IMR-90 (cell line): ENCODE data around the gene IGF1R. TPM values are rescaled to one million over a fixed set of nuclear protein-coding genes. Genes with fewer than 3 reads are reported as not detected.

Experiments used
- ATAC-seq: fragments of 200-7000 bp; cut with Tn5 transposase; 2 replicates; pipeline ENCODE4 v1.9.1; 2020; ENCODE audit warnings: low read depth, mild to moderate bottlenecking, moderate library complexity
- BruUV-seq: library from RNA; stranded (reverse); fragments of 400-500 nt; replicated peaks from 2 replicates; lab custom pipeline; 2021; lab: Mats Ljungman, UMichigan
- CTCF ChIA-PET: fragments of 300-600 bp; formaldehyde crosslinking; extraction: SDS; loops from one replicate; lab custom pipeline; 2021; ENCODE audit warnings: antibody characterized with exemption; lab: Yijun Ruan, JAX
- POLR2A ChIA-PET: fragments of 300-600 bp; sonication (Branson Sonifier 250); formaldehyde crosslinking; loops from one replicate; lab custom pipeline; 2022; ENCODE audit warnings: antibody characterized with exemption; ENCODE audit not compliant: unreplicated experiment; lab: Charles Lee
- DNase-seq: peaks from one replicate; pipeline ENCODE4 v3.0.0; 2013
- H2AFZ ChIP-seq: replicated peaks from 2 replicates; pipeline ENCODE3; 2013; ENCODE audit warnings: low read length, mild to moderate bottlenecking; ENCODE audit not compliant: poor library complexity
- H2AK5ac ChIP-seq: 2 replicates; pipeline ENCODE4 v1.6.1; 2013; ENCODE audit warnings: low read depth, low read length, inconsistent platforms
- H2AK9ac ChIP-seq: replicated peaks from 2 replicates; pipeline ENCODE3; 2013; ENCODE audit warnings: mild to moderate bottlenecking, low read depth, low read length, moderate library complexity; ENCODE audit not compliant: poor library complexity
- H2BK120ac ChIP-seq: 2 replicates; pipeline ENCODE4 v1.6.1; 2013; ENCODE audit warnings: low read depth, low read length, inconsistent platforms
- H2BK15ac ChIP-seq: 3 replicates; pipeline ENCODE4 v1.6.1; 2013; ENCODE audit warnings: low read depth, low read length, inconsistent platforms
- H2BK20ac ChIP-seq: 2 replicates; pipeline ENCODE4 v1.6.1; 2013; ENCODE audit warnings: low read depth, mild to moderate bottlenecking, inconsistent platforms, low read length, moderate library complexity
- H2BK5ac ChIP-seq: 2 replicates; pipeline ENCODE4 v1.6.1; 2013; ENCODE audit warnings: mild to moderate bottlenecking, low read depth, low read length, inconsistent platforms; ENCODE audit not compliant: poor library complexity, severe bottlenecking
- H3K14ac ChIP-seq: replicated peaks from 2 replicates; pipeline ENCODE4 v1.6.1; 2013; ENCODE audit warnings: low read depth, low read length, inconsistent platforms
- H3K18ac ChIP-seq: 2 replicates; pipeline ENCODE4 v1.6.1; 2013; ENCODE audit warnings: low read depth, low read length, control low read depth
- H3K23ac ChIP-seq: 2 replicates; pipeline ENCODE4 v1.6.1; 2013; ENCODE audit warnings: low read depth, low read length, inconsistent platforms
- H3K27ac ChIP-seq: 2 replicates; pipeline ENCODE4 v1.5.1; 2013; ENCODE audit warnings: mild to moderate bottlenecking, control low read depth, low read length; ENCODE audit not compliant: insufficient read depth
- H3K27me3 ChIP-seq: 2 replicates; pipeline ENCODE4 v1.6.1; 2013; ENCODE audit warnings: low read length; ENCODE audit not compliant: control insufficient read depth, insufficient read depth
- H3K36me3 ChIP-seq: 2 replicates; pipeline ENCODE4 v1.6.1; 2013; ENCODE audit warnings: low read length, mixed read lengths; ENCODE audit not compliant: control insufficient read depth, insufficient read depth
- H3K4ac ChIP-seq: 2 replicates; pipeline ENCODE4 v1.6.1; 2013; ENCODE audit warnings: low read depth, low read length, inconsistent platforms
- H3K4me1 ChIP-seq: 2 replicates; pipeline ENCODE4 v1.6.1; 2013; ENCODE audit warnings: low read length, mixed read lengths; ENCODE audit not compliant: control insufficient read depth, insufficient read depth
- H3K4me2 ChIP-seq: 2 replicates; pipeline ENCODE4 v1.6.1; 2013; ENCODE audit warnings: low read depth, mild to moderate bottlenecking, control low read depth, low read length, moderate library complexity
- H3K4me3 ChIP-seq: 2 replicates; pipeline ENCODE4 v1.5.1; 2013; ENCODE audit warnings: low read depth, mild to moderate bottlenecking, control low read depth, low read length, moderate library complexity; ENCODE audit not compliant: insufficient read depth
- H3K56ac ChIP-seq: 2 replicates; pipeline ENCODE4 v1.6.1; 2013; ENCODE audit warnings: low read length, inconsistent platforms; ENCODE audit not compliant: insufficient read depth; ENCODE audit errors: extremely low read depth
- H3K79me1 ChIP-seq, 2 experiments: 2 replicates each; pipeline ENCODE4 v1.6.1; 2013; ENCODE audit warnings: low read length in 2 of 2, inconsistent platforms in 1 of 2, low read depth in 1 of 2
- H3K9ac ChIP-seq: 2 replicates; pipeline ENCODE4 v1.6.1; 2013; ENCODE audit warnings: low read depth, low read length, control low read depth
- H3K9me1 ChIP-seq: 2 replicates; pipeline ENCODE4 v1.6.1; 2013; ENCODE audit warnings: low read length, inconsistent platforms; ENCODE audit not compliant: insufficient read depth
- H3K9me3 ChIP-seq: 2 replicates; pipeline ENCODE4 v1.6.1; 2013; ENCODE audit warnings: low read length; ENCODE audit not compliant: control insufficient read depth, insufficient read depth
- H4K20me1 ChIP-seq: 2 replicates; pipeline ENCODE4 v1.6.1; 2013; ENCODE audit warnings: low read length, inconsistent platforms; ENCODE audit not compliant: insufficient read depth
- H4K5ac ChIP-seq: 2 replicates; pipeline ENCODE4 v1.6.1; 2013; ENCODE audit warnings: mild to moderate bottlenecking, low read depth, low read length, control low read depth
- H4K8ac ChIP-seq, 2 experiments: 2 replicates each; pipeline ENCODE4 v1.6.1; 2013; ENCODE audit warnings: low read depth in 2 of 2, low read length in 2 of 2, control low read depth in 1 of 2, inconsistent platforms in 1 of 2
- H4K91ac ChIP-seq: 2 replicates; pipeline ENCODE4 v1.6.1; 2013; ENCODE audit warnings: low read depth, low read length, inconsistent platforms; ENCODE audit not compliant: insufficient read depth
- BHLHE40 ChIP-seq: fragments of 150-350 bp; IDR thresholded peaks from 2 replicates; pipeline ENCODE4 v1.6.1; 2016; ENCODE audit warnings: mild to moderate bottlenecking, low read depth, low read length
- CEBPB ChIP-seq: IDR thresholded peaks from 2 replicates; pipeline ENCODE4 v1.6.1; 2012; ENCODE audit warnings: low read depth, low read length, improper control_type of control experiment
- FOS ChIP-seq: fragments of 150-350 bp; IDR thresholded peaks from 2 replicates; pipeline ENCODE4 v1.6.1; 2016; ENCODE audit warnings: low read depth, low read length
- MAFK ChIP-seq: IDR thresholded peaks from 2 replicates; pipeline ENCODE4 v1.6.1; 2012; ENCODE audit warnings: low read depth, low read length, improper control_type of control experiment
- MAZ ChIP-seq: IDR thresholded peaks from 2 replicates; pipeline ENCODE4 v1.6.1; 2012; ENCODE audit warnings: low read depth, mild to moderate bottlenecking, low read length, improper control_type of control experiment, moderate library complexity, borderline replicate concordance
- MXI1 ChIP-seq: IDR thresholded peaks from 2 replicates; pipeline ENCODE4 v1.6.1; 2012; ENCODE audit warnings: low read depth, mild to moderate bottlenecking, low read length, moderate library complexity, borderline replicate concordance
- NFE2L2 ChIP-seq: fragments of 150-350 bp; IDR thresholded peaks from 2 replicates; pipeline ENCODE4 v1.6.1; 2016; ENCODE audit warnings: low read depth, mild to moderate bottlenecking, low read length
- POLR2A ChIP-seq: IDR thresholded peaks from 2 replicates; pipeline ENCODE4 v1.6.1; 2012; ENCODE audit warnings: mild to moderate bottlenecking, low read depth, low read length
- RAD21 ChIP-seq: IDR thresholded peaks from 2 replicates; pipeline ENCODE4 v1.6.1; 2012; ENCODE audit warnings: low read length, improper control_type of control experiment
- RFX5 ChIP-seq: IDR thresholded peaks from 2 replicates; pipeline ENCODE4 v1.8.0; 2012; ENCODE audit warnings: low read depth, mild to moderate bottlenecking, low read length, moderate library complexity
- WGBS, 2 experiments: methylation state at CpG; one replicate each; pipeline versions ENCODE4 v1.1.5 to v1.1.7; 2013; ENCODE audit warnings: missing lambda C conversion rate in 2 of 2; ENCODE audit not compliant: insufficient read length in 1 of 2; ENCODE audit errors: extremely low coverage in 2 of 2; 5-methylcytosine and 5-hydroxymethylcytosine counted together
- dilution Hi-C: fragments of 300-500 bp; cut with HindIII; formaldehyde crosslinking; loops from one replicate; pipeline ENCODE4 v1.14.3; 2018; ENCODE audit warnings: low sequenced_read_pairs; ENCODE audit not compliant: unreplicated experiment
- in situ Hi-C: fragments of 300-500 bp; cut with MboI; formaldehyde crosslinking; loops from 3 replicates; pipeline ENCODE4 v1.14.3; 2019; ENCODE audit warnings: low sequenced_read_pairs, inconsistent platforms, mixed read lengths
- intact Hi-C: fragments of 100-400 bp; cut with micrococcal nuclease; formaldehyde crosslinking; loops from 2 replicates; pipeline ENCODE4 v1.10.0; 2022
- polyA plus RNA-seq, 3 experiments: library from polyadenylated mRNA; depleted of rRNA; stranded (reverse); fragments of >200 nt; gene quantifications; 2 replicates each; pipeline ENCODE4 v1.2.3, GENCODE V29; 2012; ENCODE audit warnings: low replicate concordance in 1 of 3
- total RNA-seq: library from RNA; depleted of rRNA; stranded (reverse); fragments of >200 nt; gene quantifications from 2 replicates; pipeline ENCODE4 v1.2.3, GENCODE V29; 2012

IGF1R gene
- total and polyA plus RNA-seq, 2 of the 4 experiments (the other 2 are of a cell fraction): 24.0 to 24.9 TPM

- Histone ChIP-seq H3K23ac (peak overlapping the region; percentile 17; the same call in 1 of the 2 replicates), H3K9ac (no peak overlapping the region), H4K8ac (0 out of 4 replicates have a peak overlapping the region, but pooled peaks of 1 of the 2 experiments have one; percentile 2), H3K4me2 (no peak overlapping the region), H2BK5ac (no peak overlapping the region), H2AK9ac (no peak overlapping the region), H2BK20ac (no peak overlapping the region), H3K36me3 (no peaks in the 10 kb centered on the region), H2AFZ (no peak overlapping the region), H3K4ac (no peak overlapping the region), H4K20me1 (peaks cover 78% of the 10 kb centered on the region), H3K56ac (no peak overlapping the region), H3K27me3 (no peaks in the 10 kb centered on the region), H4K91ac (0 out of 2 replicates have a peak overlapping the region, but pooled peaks have one; percentile 0), H3K14ac (0 out of 2 replicates have a peak overlapping the region, but pooled peaks have one; percentile 29), H3K79me1 (peaks cover 30 to 86% of the 10 kb centered on the region in 2 experiments), H3K4me3 (no peak overlapping the region), H2BK120ac (peak overlapping the region; percentile 23; the same call in 1 of the 2 replicates), H2BK15ac (no peak overlapping the region), H3K9me3 (no peaks in the 10 kb centered on the region), H3K4me1 (peaks cover 51% of the 10 kb centered on the region), H4K5ac (no peak overlapping the region), H2AK5ac (no peak overlapping the region), H3K9me1 (peaks cover 56% of the 10 kb centered on the region), H3K18ac (no peak overlapping the region), H3K27ac (no peak overlapping the region)
- DNase-seq: no peak
- TF ChIP-seq POLR2A (no peak), MAFK (no peak), MAZ (no peak), CEBPB (no peak), RAD21 (no peak), BHLHE40 (no peak), RFX5 (no peak), FOS (no peak), MXI1 (no peak), NFE2L2 (no peak)
- CTCF ChIA-PET: interaction anchor here (1.0 kb wide), 1 partner anchor 57 kb away, joined by 3 read pairs; no protein-coding TSS in a partner anchor
- dilution Hi-C loops: no loop called here
- POLR2A ChIA-PET: no interaction called here
- in situ Hi-C loops: no loop called here
- no peak for ATAC-seq
- no TSS peak for BruUV-seq
- WGBS, 2 experiments: 100% methylated on average over 1 of the region's 3 CpGs; no CpG with 5 or more reads in 1 of the 2 experiments
- intact Hi-C loops: no loop called here
Observed at GRCh38 chr15:98722645-98723044, 74.3 kb downstream of the IGF1R start.
